ENCODE data around the gene CEP131. TPM values are rescaled to one million over a fixed set of nuclear protein-coding genes. Genes with fewer than 3 reads are reported as not detected.

Gene CEP131
- total RNA-seq, 2 donors from 2014 or later = 4.7 to 9.5 TPM

- intact Hi-C loops (cut with DNase I, micrococcal nuclease) = no loop called here
- no peak for ATAC-seq
Measured at GRCh38 chr17:81242421-81243332, 19.9 kb upstream of the CEP131 start.

GRCh38 chr17:81241648-81242420 lies 19.1 kb upstream of the CEP131 start:
- intact Hi-C loops (cut with DNase I, micrococcal nuclease) = no loop called here
- DNase-seq (peak in 1 of 2 donors; percentile 47), ATAC-seq (no peak)

More at GRCh38 chr17:81242421-81243332, 19.9 kb upstream of the CEP131 start:
- DNase-seq = no peak

- no peak for DNase-seq
- no peak for ATAC-seq
- intact Hi-C loops (cut with DNase I, micrococcal nuclease) = no loop called here
Measured at GRCh38 chr17:81241203-81241602, 18.4 kb upstream of the CEP131 start.

DNA sequence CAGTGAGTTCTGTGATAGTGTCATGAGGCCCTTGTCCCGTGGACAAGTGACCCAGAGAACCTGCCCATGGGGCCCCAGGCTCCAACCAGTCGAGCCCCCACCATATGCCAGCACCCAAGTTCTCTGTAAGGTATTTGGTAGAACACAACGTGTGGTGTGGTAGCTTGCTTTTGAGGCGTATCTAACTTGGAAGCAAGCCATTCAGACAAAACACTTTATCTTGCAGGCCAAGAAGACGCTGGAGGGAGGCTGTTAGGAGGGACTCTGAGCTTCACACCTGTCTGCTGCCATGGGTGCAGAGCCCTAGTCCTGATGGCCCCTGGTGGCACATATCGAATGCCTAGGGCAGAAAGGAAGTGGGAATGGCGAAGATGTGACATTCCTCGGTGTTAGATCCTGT lies 18.0 kb upstream of the CEP131 start:
- intact Hi-C loops (cut with DNase I, micrococcal nuclease) = no loop called here
- no peak for ATAC-seq

GRCh38 chr17:81239714-81240555 lies 17.2 kb upstream of the CEP131 start:
- intact Hi-C loops (cut with DNase I, micrococcal nuclease) = no loop called here
- DNase-seq = peak in 1 of 2 donors; percentile 39
- ATAC-seq = peak; percentile 2

More for the DNA sequence above, 18.0 kb upstream of the CEP131 start:
- DNase-seq = no peak

DNA sequence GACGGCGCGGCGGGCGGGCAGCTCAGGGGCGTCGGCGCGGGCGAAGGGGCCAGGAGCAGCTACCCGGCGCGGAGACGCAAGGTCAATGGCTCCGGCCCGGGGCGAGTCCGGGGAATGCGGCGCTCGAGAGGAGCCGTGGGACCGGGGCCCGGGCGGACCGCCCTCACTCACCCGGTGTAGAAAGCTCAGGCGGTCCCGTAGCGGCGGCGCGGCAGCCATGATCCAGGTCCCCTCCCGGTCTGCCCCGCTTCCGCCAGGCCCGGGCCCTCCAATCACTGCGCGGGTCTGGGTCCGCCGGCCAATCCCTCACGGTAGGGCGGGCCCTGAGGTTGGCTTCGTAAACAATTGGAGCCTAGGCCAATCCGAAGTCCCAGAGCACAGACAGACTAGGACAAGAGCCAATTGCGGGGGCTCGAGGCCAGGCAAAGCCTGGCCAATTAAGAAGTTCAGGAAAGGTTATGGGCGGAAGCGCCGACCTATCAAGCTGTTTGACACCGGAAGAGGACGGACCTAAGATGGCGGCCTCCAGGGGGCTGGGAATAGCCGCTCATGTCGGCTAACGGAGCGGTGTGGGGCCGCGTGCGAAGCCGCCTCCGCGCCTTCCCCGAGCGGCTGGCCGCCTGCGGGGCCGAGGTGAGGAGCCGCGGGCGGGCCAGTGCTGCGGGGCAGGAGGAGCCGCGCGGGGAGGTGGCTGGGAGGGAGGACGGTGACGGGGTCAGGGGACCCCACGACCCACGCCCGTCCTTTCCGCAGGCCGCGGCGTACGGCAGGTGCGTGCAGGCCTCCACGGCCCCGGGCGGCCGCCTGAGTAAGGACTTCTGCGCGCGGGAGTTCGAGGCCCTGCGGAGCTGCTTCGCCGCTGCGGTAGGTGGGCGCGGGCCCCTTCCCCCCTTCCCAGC lies 16.3 kb upstream of the CEP131 start, which contains the start of the genes NDUFAF8 and TEPSIN:
Gene NDUFAF8 (plus strand): TSS at position 504 of the 899 bp plus-strand sequence. CDS start 46 bp downstream, at position 550.
Gene TEPSIN (minus strand): TSS at position 241 of the 899 bp plus-strand sequence. CDS start 22 bp downstream, at position 219.
- ATAC-seq (peak; percentile 92), DNase-seq (peak; percentile 94 to 98)
- intact Hi-C loops (cut with DNase I, micrococcal nuclease) = no loop called here

DNA sequence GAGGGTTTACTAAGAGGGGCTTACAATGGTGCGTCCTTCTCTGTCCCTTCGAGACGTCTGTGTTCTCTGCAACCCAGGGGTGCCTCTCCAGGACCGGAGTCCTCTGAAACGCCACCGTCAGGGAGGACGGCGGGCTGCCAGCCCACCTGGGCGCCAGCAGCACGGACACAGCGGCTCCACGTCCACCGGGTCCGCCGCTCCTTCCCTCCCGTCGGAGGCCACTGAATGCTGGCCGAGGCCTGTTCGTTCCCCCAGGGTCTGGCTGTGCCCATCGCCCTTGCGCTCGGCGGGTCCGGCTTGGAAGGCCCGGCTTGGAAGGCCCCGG lies 15.7 kb upstream of the CEP131 start:
- intact Hi-C loops (cut with DNase I, micrococcal nuclease) = no loop called here
- ATAC-seq (no peak), DNase-seq (no peak)

- intact Hi-C loops (cut with DNase I, micrococcal nuclease) = no loop called here
- ATAC-seq (no peak), DNase-seq (no peak)
Measured at GRCh38 chr17:81237591-81238489, 15.1 kb upstream of the CEP131 start.

DNA sequence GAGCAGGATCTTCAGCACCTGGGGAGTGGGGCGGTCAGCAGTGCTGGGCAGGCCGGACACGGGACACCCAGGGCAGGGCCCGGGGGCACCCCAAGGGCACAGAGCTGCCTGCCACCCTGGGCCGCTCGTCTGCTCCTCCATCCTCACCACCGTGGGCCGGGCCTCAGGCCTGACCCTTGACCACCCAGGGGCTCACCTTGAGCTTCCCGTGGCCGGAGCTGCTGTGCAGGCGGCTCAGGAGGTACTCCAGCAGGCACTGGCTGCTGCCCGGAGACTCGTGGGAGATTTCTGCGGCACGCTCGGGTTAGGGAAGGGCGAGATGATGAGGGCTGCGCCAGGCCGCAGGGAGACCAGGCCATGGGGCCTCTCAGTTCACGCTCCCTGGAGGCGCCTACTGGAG lies 14.0 kb upstream of the CEP131 start:
- ATAC-seq (no peak), DNase-seq (no peak)
- intact Hi-C loops (cut with DNase I, micrococcal nuclease) = no loop called here

DNA sequence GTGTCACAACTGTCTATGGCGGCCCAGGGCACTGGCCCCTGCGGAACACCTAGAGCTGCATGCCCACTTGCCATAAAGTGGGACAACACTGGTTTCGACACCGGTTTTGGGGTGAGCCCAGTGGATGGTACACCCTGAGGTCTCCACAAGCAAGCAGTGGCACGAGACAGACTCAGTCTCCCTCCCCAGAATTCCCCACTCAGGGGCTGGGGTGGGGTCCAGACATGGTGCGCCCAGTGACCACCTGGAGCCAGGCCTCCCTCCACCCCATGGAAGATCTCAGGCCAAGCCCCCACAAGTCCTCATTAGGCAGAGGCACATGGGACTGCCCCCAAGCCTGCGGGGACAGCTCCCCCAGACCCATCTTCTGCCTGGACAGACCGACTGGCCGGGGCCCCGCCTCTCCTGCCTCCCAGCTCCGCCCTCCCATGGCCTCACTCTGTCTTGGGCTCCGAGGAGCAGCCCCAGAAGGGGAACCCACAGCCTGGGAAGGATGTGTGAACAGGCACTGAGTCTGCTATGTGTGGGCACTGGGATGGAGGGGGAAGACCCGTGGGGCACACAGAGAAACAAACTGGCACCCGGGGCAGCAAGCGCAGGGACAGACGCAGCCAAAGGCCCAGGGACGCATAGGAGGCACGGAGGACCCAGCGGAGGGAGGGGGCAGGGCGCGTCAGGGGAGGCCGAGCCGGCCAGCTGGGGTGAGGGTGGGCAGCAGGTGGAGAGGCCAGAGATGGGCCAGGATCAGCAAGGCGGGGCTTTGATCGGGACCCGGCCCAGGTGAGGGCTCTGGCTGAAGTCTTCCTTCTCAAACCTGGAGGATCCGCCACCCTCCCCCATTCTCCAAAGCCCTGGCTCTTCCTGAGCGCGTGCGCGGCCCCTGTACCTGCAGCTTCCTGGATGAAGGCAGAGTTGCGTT lies 13.3 kb upstream of the CEP131 start:
- DNase-seq (no peak), ATAC-seq (no peak)
- intact Hi-C loops (cut with DNase I, micrococcal nuclease) = no loop called here

DNA sequence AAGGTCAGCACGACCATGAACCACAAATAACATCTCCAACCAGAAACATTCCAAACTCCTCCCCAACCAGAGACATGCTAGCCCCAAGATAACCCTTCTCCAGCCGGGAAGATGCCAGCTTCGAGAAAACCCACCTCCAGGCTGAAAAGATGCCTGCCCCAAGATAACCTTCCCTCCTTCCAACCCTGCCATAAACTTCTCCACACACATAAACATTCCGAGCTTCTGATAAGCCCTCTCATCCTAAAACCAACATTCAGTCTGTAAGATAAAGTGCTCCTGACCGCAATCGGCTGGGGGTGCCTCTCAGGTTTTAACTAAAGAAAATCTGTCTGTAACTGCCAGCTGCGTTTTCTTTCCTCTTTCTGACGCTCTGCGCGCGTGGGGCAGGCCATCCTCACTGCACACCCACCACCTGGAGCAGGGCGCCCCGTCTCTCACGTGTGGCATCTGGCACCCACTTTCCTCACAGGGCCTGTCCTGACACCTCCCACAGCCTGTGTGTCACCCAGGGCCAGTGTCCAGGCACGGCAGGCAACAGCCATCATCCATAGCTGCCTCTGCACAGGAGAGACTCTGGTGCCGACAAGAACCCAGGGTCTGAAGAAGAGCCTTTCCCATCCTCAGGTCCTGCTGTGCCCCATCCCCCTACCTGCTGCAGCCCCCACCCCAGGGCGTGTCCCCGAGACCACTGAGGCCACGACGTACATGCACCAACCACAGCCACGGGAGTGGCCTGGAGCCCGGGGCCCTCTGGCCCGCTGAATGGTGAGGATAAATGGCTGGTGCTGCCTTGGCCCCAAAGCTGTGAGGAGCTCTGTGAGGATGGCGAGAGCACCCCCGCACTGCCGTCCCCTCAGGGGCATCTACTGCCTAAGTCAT lies 12.4 kb upstream of the CEP131 start:
- DNase-seq = no peak
- ATAC-seq = no peak
- intact Hi-C loops (cut with DNase I, micrococcal nuclease) = no loop called here

GRCh38 chr17:81234506-81234855 lies 11.7 kb upstream of the CEP131 start:
- ATAC-seq = no peak
- no peak for DNase-seq
- intact Hi-C loops (cut with DNase I, micrococcal nuclease) = no loop called here

DNA sequence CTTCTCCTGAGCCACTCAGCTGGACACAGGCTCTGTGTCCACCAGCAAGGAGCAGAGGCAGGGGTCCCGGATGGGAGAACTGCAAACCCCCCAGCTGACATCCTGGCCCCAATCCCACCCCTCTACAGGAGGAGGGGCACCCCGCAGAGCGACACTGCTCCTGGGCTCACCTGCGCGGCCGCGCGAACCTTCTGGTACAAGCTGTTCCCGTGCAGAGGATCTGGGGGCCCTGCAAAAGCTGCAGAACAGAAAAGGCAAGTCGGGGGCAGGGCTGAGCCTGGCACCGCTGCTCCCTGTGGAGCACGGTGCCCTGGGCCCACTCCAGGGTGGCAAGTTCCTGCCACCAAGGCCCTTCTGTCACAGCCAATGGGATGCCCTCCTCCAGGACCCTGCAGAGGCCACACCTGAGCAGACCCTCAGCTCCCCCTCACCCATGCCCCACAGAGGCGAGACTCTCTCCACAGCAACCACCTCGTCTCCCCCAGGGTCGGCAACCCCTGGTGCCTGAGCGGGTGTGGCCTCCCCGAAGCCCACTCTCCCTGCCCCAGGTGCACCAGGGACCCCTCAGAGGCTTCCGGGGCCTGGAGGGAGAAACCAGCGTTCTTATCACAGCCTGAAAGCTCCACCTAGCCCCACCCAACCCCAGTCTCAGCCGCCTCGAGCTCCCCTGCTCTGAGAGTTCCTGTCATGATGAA lies 11.2 kb upstream of the CEP131 start:
- DNase-seq = no peak
- ATAC-seq = no peak
- intact Hi-C loops (cut with DNase I, micrococcal nuclease) = no loop called here

DNA sequence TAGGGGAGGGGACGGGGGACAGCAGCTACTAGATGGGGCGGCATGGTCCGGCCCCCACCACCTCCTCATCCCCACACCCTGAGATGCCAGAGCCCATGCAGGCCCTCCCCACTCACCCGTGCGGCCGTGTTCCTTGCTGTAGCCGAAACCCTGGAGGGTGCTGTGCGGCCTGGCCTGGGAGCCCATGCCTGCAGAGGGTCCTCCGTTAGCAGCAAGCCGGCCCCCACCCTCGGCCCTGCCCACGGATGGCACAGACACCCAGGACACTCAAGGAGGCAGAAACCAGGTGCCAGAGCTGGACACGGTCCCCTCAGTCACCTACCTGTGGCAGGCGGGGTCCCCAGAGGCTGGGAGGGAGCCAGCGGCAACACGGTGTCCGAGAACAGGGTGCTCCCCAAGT lies 10.6 kb upstream of the CEP131 start:
- intact Hi-C loops (cut with DNase I, micrococcal nuclease) = no loop called here
- ATAC-seq = no peak
- DNase-seq = no peak
